VCaP (cell line): ENCODE measurements around the gene PLD1.

Experiments used
- H3K27ac ChIP-seq: fragments of 450-650 bp; 2 replicates; pipeline ENCODE4 v1.5.1; 2017
- CTCF ChIP-seq: fragments of 450-650 bp; conservative IDR thresholded peaks from 2 replicates; pipeline ENCODE4 v1.5.1; 2017; ENCODE audit warnings: mild to moderate bottlenecking, moderate library complexity

PLD1 gene

GRCh38 chr3:171653701-171654100 is 156.6 kb downstream of the PLD1 start:
- H3K27ac ChIP-seq: no peak overlapping the region
- TF ChIP-seq CTCF: no peak

- no peak overlapping the region for H3K27ac ChIP-seq
Observed at GRCh38 chr3:171652932-171653331, 157.4 kb downstream of the PLD1 start.

GRCh38 chr3:171649911-171650592 is 160.2 kb downstream of the PLD1 start:
- TF ChIP-seq CTCF: no peak
- no peak overlapping the region for H3K27ac ChIP-seq

More at GRCh38 chr3:171652932-171653331, 157.4 kb downstream of the PLD1 start:
- TF ChIP-seq CTCF: no peak

- no peak for TF ChIP-seq CTCF
- no peak overlapping the region for H3K27ac ChIP-seq
Observed at GRCh38 chr3:171649267-171649666, 161.0 kb downstream of the PLD1 start.

GRCh38 chr3:171648069-171648468 is 162.2 kb downstream of the PLD1 start:
- no peak for TF ChIP-seq CTCF

GRCh38 chr3:171646357-171647133 is 163.7 kb downstream of the PLD1 start:
- TF ChIP-seq CTCF: peak; percentile 84
- H3K27ac ChIP-seq: peak overlapping the region; percentile 11; the same call in 1 of the 2 replicates

More at GRCh38 chr3:171648069-171648468, 162.2 kb downstream of the PLD1 start:
- H3K27ac ChIP-seq: no peak overlapping the region

- H3K27ac ChIP-seq: no peak overlapping the region
- TF ChIP-seq CTCF: no peak
Observed at GRCh38 chr3:171644681-171645080, 165.6 kb downstream of the PLD1 start.
